Keratinocyte (primary cell): ENCODE measurements around the gene SLC25A42. TPM values are rescaled to one million over a fixed set of nuclear protein-coding genes. Genes with fewer than 3 reads are reported as not detected.

Source experiments
- DNase-seq: peaks from one replicate; pipeline ENCODE4 v3.0.0-alpha.2; 2011; ENCODE audit warnings: low read depth, missing footprints, low spot score
- FAIRE-seq: peaks from 2 replicates; lab custom pipeline; 2011; peaks lifted over from hg19 to GRCh38; lab: Jason Lieb, UNC
- H2AFZ ChIP-seq: 2 replicates; pipeline ENCODE4 v1.6.0; 2012; ENCODE audit warnings: low read length, control low read depth, inconsistent platforms; ENCODE audit not compliant: control insufficient read depth
- H3K27ac ChIP-seq: 2 replicates; pipeline ENCODE4 v1.5.1; 2011; ENCODE audit warnings: low read length; ENCODE audit not compliant: control insufficient read depth, insufficient read depth
- H3K27me3 ChIP-seq: 3 replicates; pipeline ENCODE4 v1.6.0; 2011; ENCODE audit warnings: low read length; ENCODE audit not compliant: control insufficient read depth, insufficient read depth; ENCODE audit errors: extremely low read depth
- H3K36me3 ChIP-seq, 2 experiments: 2 replicates in 1 of 2; 3 replicates in 1 of 2; pipeline ENCODE4 v1.5.1; 2011; ENCODE audit warnings: low read length in 2 of 2, mild to moderate bottlenecking in 1 of 2; ENCODE audit not compliant: control insufficient read depth in 2 of 2, insufficient read depth in 2 of 2; ENCODE audit errors: extremely low read depth in 1 of 2
- H3K4me1 ChIP-seq: 3 replicates; pipeline ENCODE4 v1.5.1; 2011; ENCODE audit warnings: low read length; ENCODE audit not compliant: control insufficient read depth, insufficient read depth; ENCODE audit errors: extremely low read depth
- H3K4me2 ChIP-seq: 3 replicates; pipeline ENCODE4 v1.6.0; 2011; ENCODE audit warnings: low read depth, low read length; ENCODE audit not compliant: control insufficient read depth, insufficient read depth; ENCODE audit errors: extremely low read depth
- H3K4me3 ChIP-seq, 3 experiments: fragments of 200-600 bp in 1 of 3; sonication (generic) in 1 of 3; 2 replicates in 2 of 3; 3 replicates in 1 of 3; pipeline ENCODE4 v1.5.1; 2011 to 2016; ENCODE audit warnings: low read length in 3 of 3, mild to moderate bottlenecking in 3 of 3, control low read depth in 2 of 3, inconsistent platforms in 1 of 3, low read depth in 1 of 3, mixed read lengths in 1 of 3, mixed run types in 1 of 3, moderate library complexity in 1 of 3; ENCODE audit not compliant: control insufficient read depth in 2 of 3, insufficient read depth in 2 of 3; ENCODE audit errors: extremely low read depth in 1 of 3
- H3K79me2 ChIP-seq: 2 replicates; pipeline ENCODE4 v1.6.0; 2012; ENCODE audit warnings: low read length; ENCODE audit not compliant: control insufficient read depth, insufficient read depth
- H3K9ac ChIP-seq: 3 replicates; pipeline ENCODE4 v1.6.0; 2011; ENCODE audit warnings: low read length; ENCODE audit not compliant: control insufficient read depth, insufficient read depth; ENCODE audit errors: extremely low read depth
- H3K9me1 ChIP-seq: 3 replicates; pipeline ENCODE4 v1.6.0; 2011; ENCODE audit warnings: low read length; ENCODE audit not compliant: control insufficient read depth, insufficient read depth; ENCODE audit errors: extremely low read depth
- H3K9me3 ChIP-seq: 2 replicates; pipeline ENCODE4 v1.5.1; 2012; ENCODE audit warnings: low read depth, low read length; ENCODE audit not compliant: control insufficient read depth
- H4K20me1 ChIP-seq: 3 replicates; pipeline ENCODE4 v1.6.0; 2011; ENCODE audit warnings: low read length; ENCODE audit not compliant: control insufficient read depth, insufficient read depth; ENCODE audit errors: extremely low read depth
- CTCF ChIP-seq, 3 experiments: IDR thresholded peaks in 1 of 3; conservative IDR thresholded peaks in 1 of 3; optimal IDR thresholded peaks in 1 of 3; 2 replicates in 2 of 3; 3 replicates in 1 of 3; pipeline versions ENCODE3 to v1.5.1; 2011; ENCODE audit warnings: low read length in 3 of 3, mild to moderate bottlenecking in 3 of 3, moderate library complexity in 2 of 3, control low read depth in 1 of 3, inconsistent platforms in 1 of 3; ENCODE audit not compliant: insufficient read depth in 2 of 3; ENCODE audit errors: extremely low read depth in 1 of 3
- EZH2 ChIP-seq: IDR thresholded peaks from one replicate; pipeline ENCODE4 v1.6.1; 2012; ENCODE audit warnings: inconsistent platforms, mild to moderate bottlenecking, low read length, moderate library complexity
- dilution Hi-C: fragments of 300-500 bp; cut with MboI; formaldehyde crosslinking; loops from one replicate; pipeline ENCODE4 v1.7.0; 2020; ENCODE audit warnings: low sequenced_read_pairs; ENCODE audit not compliant: extremely low pct_ligation_motif_present
- polyA plus RNA-seq, 5 experiments: library from polyadenylated mRNA; depleted of rRNA in 3 of 5; stranded (reverse) in 3 of 5; stranded (forward) in 1 of 5; unstranded in 1 of 5; fragments of >200 nt; gene quantifications; 1 replicate in 1 of 5; 2 replicates in 3 of 5; 3 replicates in 1 of 5; pipeline versions ENCODE4 v1.2.1 to v1.2.3, GENCODE V29; 2011 to 2012; ENCODE audit warnings: missing spikeins in 2 of 5, low read depth in 1 of 5, low replicate concordance in 1 of 5

The SLC25A42 gene
- polyA plus RNA-seq, 1 donor (not counting 4 experiments of a cell fraction or from before 2014, with no cell fraction given) = 1.2 TPM

GRCh38 chr19:19113040-19113626, 49.3 kb downstream of the SLC25A42 start:
- H3K9me1 ChIP-seq = no peaks in the 10 kb centered on the region
- no peak overlapping the region for H3K27ac ChIP-seq
- no peak overlapping the region for H3K9ac ChIP-seq
- H3K4me1 ChIP-seq = no peaks in the 10 kb centered on the region
- no peak overlapping the region for H3K4me2 ChIP-seq
- dilution Hi-C loops = no loop called here
- TF ChIP-seq CTCF (optimal IDR thresholded peaks at IDR 0.05 in 1 of 3, IDR thresholded peaks at IDR 0.05 in 1 of 3, conservative IDR thresholded peaks at IDR 0.05 in 1 of 3; ENCODE audit: extremely low read depth in 1 of 3, insufficient read depth in 2 of 3, low read length in 3 of 3) = peak in 1 of 3 experiments; percentile 21
- TF ChIP-seq EZH2 = no peak
- DNase-seq (no peak), FAIRE-seq (no peak)
- H3K4me3 ChIP-seq = no peak overlapping the region
- H4K20me1 ChIP-seq = no peaks in the 10 kb centered on the region
- no peaks in the 10 kb centered on the region for H3K36me3 ChIP-seq
- H3K79me2 ChIP-seq = no peaks in the 10 kb centered on the region
- peaks cover 8% of the 10 kb centered on the region for H3K27me3 ChIP-seq
- H2AFZ ChIP-seq = no peak overlapping the region
- H3K9me3 ChIP-seq = no peaks in the 10 kb centered on the region

GRCh38 chr19:19115954-19116353, 52.2 kb downstream of the SLC25A42 start:
- H3K36me3 ChIP-seq = peaks cover 3 to 9% of the 10 kb centered on the region in 2 experiments
- no peak overlapping the region for H3K27ac ChIP-seq
- H3K4me2 ChIP-seq = no peak overlapping the region
- TF ChIP-seq EZH2 (no peak), CTCF (optimal IDR thresholded peaks at IDR 0.05 in 1 of 3, IDR thresholded peaks at IDR 0.05 in 1 of 3, conservative IDR thresholded peaks at IDR 0.05 in 1 of 3; ENCODE audit: extremely low read depth in 1 of 3, insufficient read depth in 2 of 3, low read length in 3 of 3) (peak; percentile 54 to 81 (median 56))
- H3K9me1 ChIP-seq = no peaks in the 10 kb centered on the region
- H3K27me3 ChIP-seq = peaks cover 3% of the 10 kb centered on the region
- H3K9me3 ChIP-seq = no peaks in the 10 kb centered on the region
- no peak for DNase-seq
- FAIRE-seq = no peak
- no peaks in the 10 kb centered on the region for H3K79me2 ChIP-seq
- H3K4me1 ChIP-seq = no peaks in the 10 kb centered on the region
- no peak overlapping the region for H3K4me3 ChIP-seq
- no peaks in the 10 kb centered on the region for H4K20me1 ChIP-seq
- H2AFZ ChIP-seq = no peak overlapping the region
- no peak overlapping the region for H3K9ac ChIP-seq
- dilution Hi-C loops = no loop called here
